Measurements from ENCODE around the gene XIST. TPM values are rescaled to one million over a fixed set of nuclear protein-coding genes. Genes with fewer than 3 reads are reported as not detected.

XIST gene
- total and polyA plus RNA-seq, 10 of the 15 experiments (the other 5 are each of a cell fraction or from before 2014, with no cell fraction given), result 39.1 to 787 (median 91.3) TPM

DNA sequence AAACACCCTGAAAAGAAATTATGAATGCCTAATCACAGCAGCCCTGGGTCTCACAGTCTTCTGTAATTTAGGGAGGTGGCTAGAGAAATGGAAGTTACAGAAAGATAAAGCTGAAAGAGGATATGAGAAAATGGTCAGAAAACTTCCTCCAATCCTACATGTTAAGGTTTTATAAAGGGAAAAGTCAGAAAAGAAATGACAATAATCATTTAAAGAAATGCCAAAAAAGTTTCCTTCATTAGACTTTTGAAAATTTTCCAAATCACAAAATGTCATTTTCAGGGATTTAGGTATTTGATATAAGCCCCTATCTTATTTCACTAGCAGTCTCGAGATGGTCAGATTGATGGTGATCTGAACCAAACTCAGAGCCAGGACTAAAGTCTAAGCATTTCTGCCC lies 13.4 kb downstream of the XIST start:
- no peaks in the 10 kb centered on the region for H3K36me3 ChIP-seq (ENCODE audit: control insufficient read depth in 2 of 2, insufficient read depth in 2 of 2, low read length in 1 of 2)
- DNase-seq (ENCODE audit: low read depth, low spot score), result no peak
- in situ Hi-C loops (cut with MboI) (no loop called here), intact Hi-C loops (cut with micrococcal nuclease; ENCODE audit: unreplicated experiment) (no loop called here)
- H3K9ac ChIP-seq (ENCODE audit: control insufficient read depth, insufficient read depth, low read length), result no peak overlapping the region
- BruUV-seq (replicated peaks), result no TSS peak
- no peaks in the 10 kb centered on the region for H3K27me3 ChIP-seq (replicated peaks in 1 of 2; ENCODE audit: control insufficient read depth in 2 of 2, insufficient read depth in 2 of 2, low read length in 1 of 2)
- ChIA-PET SMC1A (ENCODE audit: uncharacterized antibody, unreplicated experiment) (interaction anchor here (1.1 to 3.7 kb wide), 3 partner anchors 9 to 16 kb away, joined by 3 to 14 read pairs (median 8); no protein-coding TSS in a partner anchor), CTCF (interaction anchor here (0.7 to 1.9 kb wide), 5 partner anchors 11 to 699 kb away, joined by 3 to 8 read pairs (median 6); no protein-coding TSS in a partner anchor), RAD21 (ENCODE audit: unreplicated experiment) (no interaction called here), POLR2A (no interaction called here)
- no peak for ATAC-seq
- FAIRE-seq, result no peak
- no peak overlapping the region for H3K27ac ChIP-seq (ENCODE audit: control insufficient read depth, insufficient read depth)
- H3K9me3 ChIP-seq (replicated peaks; ENCODE audit: control insufficient read depth, insufficient read depth, low read length), result no peaks in the 10 kb centered on the region
- 45% methylated on average over 1 of the region's 1 CpG for WGBS (ENCODE audit: insufficient coverage, insufficient replicate concordance, low lambda C conversion rate, missing lambda C conversion rate)
- peak overlapping the region; percentile 1; the same call in 1 of the 2 replicates for H3K4me2 ChIP-seq (ENCODE audit: control insufficient read depth, insufficient read depth)
- no peak overlapping the region for H2AFZ ChIP-seq (ENCODE audit: control insufficient read depth, low read depth, low read length)
- H3K4me3 ChIP-seq, result no peak overlapping the region
- no peaks in the 10 kb centered on the region for H3K4me1 ChIP-seq (ENCODE audit: control insufficient read depth, insufficient read depth, low read length)
- TF ChIP-seq POLR2AphosphoS2 (IDR thresholded peaks at IDR 0.05; ENCODE audit: low read depth, low read length) (no peak), CBX3 (IDR thresholded peaks at IDR 0.05; ENCODE audit: borderline replicate concordance, low read depth) (no peak), FOXM1 (IDR thresholded peaks at IDR 0.05; ENCODE audit: low read depth, low read length) (no peak), IRF4 (IDR thresholded peaks at IDR 0.05; ENCODE audit: low read depth, low read length) (no peak), CUX1 (IDR thresholded peaks at IDR 0.05; ENCODE audit: insufficient replicate concordance, low read depth, low read length) (no peak), PML (IDR thresholded peaks at IDR 0.05; ENCODE audit: low read length) (no peak), JUNB (IDR thresholded peaks at IDR 0.05) (no peak), MYC (IDR thresholded peaks at IDR 0.05; ENCODE audit: insufficient read depth, insufficient read length, insufficient replicate concordance, low read length, severe bottlenecking) (no peak), BMI1 (IDR thresholded peaks at IDR 0.05; ENCODE audit: borderline replicate concordance) (no peak), RELA (IDR thresholded peaks at IDR 0.05; ENCODE audit: borderline replicate concordance, partially characterized antibody) (no peak), NBN (IDR thresholded peaks at IDR 0.05) (no peak), STAT1 (conservative IDR thresholded peaks at IDR 0.05) (no peak), BCL11A (IDR thresholded peaks at IDR 0.05; ENCODE audit: low read depth, low read length) (no peak), ZNF207 (IDR thresholded peaks at IDR 0.05; ENCODE audit: borderline replicate concordance) (no peak)
- TF ChIP-seq, protein P1, sequence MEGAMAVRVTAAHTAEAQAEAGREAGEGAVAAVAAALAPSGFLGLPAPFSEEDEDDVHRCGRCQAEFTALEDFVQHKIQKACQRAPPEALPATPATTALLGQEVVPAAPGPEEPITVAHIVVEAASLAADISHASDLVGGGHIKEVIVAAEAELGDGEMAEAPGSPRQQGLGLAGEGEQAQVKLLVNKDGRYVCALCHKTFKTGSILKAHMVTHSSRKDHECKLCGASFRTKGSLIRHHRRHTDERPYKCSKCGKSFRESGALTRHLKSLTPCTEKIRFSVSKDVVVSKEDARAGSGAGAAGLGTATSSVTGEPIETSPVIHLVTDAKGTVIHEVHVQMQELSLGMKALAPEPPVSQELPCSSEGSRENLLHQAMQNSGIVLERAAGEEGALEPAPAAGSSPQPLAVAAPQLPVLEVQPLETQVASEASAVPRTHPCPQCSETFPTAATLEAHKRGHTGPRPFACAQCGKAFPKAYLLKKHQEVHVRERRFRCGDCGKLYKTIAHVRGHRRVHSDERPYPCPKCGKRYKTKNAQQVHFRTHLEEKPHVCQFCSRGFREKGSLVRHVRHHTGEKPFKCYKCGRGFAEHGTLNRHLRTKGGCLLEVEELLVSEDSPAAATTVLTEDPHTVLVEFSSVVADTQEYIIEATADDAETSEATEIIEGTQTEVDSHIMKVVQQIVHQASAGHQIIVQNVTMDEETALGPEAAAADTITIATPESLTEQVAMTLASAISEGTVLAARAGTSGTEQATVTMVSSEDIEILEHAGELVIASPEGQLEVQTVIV (IDR thresholded peaks at IDR 0.05; ENCODE audit: borderline replicate concordance, partially characterized antibody), result no peak
- peaks cover 54% of the 10 kb centered on the region for H3K79me2 ChIP-seq (ENCODE audit: control insufficient read depth, insufficient read depth, low read length)
- H4K20me1 ChIP-seq (ENCODE audit: control insufficient read depth, insufficient read depth), result peaks cover 3% of the 10 kb centered on the region; the same call in 1 of the 2 replicates
